CD4-positive, alpha-beta T cell treated with Interleukin-4 for 4 hours (primary cell): ENCODE measurements around the gene ITPR1.
A peak's percentile ranks its signal among the peaks of the same experiment; 100 is the strongest.
"Not testable (repeated sequence)": the region's sequence is repeated elsewhere in the genome, so short reads cannot be mapped to it uniquely, and the experiment has no call there.

Experiments
- DNase-seq: peaks from one replicate; pipeline ENCODE4 v3.0.0-alpha.2; 2020

The ITPR1 gene

GRCh38 chr3:4574426-4574965, 81.3 kb downstream of the ITPR1 start:
- no peak for DNase-seq

DNA sequence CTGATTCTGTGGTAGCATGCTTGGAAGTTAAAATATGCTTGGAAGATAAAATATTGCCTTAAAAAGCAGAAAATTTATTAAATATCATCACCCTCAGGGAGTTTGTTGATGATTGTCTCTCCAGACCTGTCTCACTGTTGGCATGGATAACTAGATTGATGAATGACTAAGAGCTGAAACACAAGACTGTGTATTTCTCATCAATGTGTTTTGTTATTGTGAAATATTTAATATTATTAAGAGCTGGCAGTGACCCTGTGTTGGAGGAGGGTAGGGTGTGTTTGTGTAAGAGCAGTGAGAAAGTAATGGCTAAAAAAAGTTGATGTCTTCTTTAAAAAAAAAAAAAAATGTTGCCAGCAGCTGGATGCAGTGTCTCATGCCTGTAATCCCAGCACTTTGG, 82.2 kb downstream of the ITPR1 start:
- DNase-seq: no peak

- no peak for DNase-seq
Measured at GRCh38 chr3:4577721-4578120, 84.6 kb downstream of the ITPR1 start.

GRCh38 chr3:4580346-4581123, 87.4 kb downstream of the ITPR1 start:
- DNase-seq: no peak

GRCh38 chr3:4581124-4581424, 87.9 kb downstream of the ITPR1 start:
- DNase-seq: no peak

GRCh38 chr3:4581498-4581897, 88.3 kb downstream of the ITPR1 start:
- no peak for DNase-seq

DNA sequence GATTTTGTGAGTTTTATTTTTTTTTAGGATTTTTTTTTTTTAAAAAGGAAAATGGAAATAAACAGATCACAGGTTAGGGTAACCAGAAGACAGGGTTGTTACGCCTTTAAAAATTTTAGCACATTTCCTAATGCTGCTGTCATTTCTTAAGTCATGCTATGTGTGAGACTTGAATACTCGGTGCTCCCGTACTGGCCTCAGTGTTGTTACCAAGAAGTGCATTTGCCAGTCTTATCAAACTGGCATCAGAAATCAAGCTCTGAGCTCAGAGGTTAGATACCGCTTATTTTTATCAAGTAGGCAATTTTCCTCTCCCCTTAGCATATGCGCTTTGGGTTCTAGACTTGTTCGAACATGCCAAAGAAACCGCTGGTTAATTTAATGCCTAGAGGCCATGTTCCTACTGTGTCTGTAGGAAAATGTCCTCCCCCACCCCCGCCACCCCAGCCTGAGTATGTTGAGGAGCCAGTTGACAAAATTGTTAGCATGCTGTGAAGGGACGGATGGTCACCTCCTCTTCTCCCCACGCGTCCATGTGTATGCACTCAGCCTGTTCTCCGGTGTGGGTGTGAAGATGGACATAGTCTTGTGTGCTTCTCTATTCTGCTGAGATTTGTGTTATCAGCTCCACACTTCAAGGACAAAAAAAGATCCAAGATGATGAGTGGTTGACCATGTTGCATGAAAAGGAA, 88.9 kb downstream of the ITPR1 start:
- no peak for DNase-seq

DNA sequence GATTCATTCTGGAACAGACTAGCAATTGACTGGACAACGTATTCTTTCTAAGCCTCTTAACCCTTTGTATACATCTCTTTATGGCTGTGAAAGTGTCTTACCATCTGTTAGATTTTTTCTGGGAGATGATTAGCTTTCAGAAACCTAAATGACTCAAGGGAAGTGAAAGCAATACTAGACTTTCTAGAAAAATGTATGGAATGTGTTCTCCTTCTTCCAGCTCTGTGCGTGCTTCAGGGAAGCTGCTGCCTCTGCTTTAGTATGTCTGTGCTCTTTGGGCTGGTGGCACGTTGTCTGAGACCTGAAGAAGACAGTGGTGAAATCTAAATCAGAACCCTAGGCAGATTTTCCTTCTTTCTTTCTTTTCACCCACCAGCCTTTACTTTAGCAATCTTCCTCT, 89.5 kb downstream of the ITPR1 start:
- DNase-seq: no peak

DNA sequence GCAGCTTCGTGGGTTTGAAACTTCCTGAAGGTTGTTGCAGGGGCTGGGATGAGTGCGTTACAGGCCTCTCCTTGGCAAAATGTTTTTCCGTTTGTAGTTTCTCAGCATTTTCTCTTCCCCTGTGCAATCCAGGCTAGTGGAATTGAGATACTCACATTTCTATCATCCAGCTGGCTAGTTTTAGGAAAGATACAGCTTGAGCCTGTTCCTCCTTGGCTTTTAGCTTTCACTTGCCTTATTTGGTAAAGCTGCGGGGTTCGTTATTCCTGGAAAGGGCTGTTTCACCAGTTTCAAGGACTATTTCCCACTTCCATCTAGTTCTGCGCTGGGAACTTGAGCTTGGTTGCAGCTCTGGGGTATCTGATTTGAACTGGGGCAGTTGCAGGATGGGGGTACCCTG, 90.3 kb downstream of the ITPR1 start:
- no peak for DNase-seq

DNA sequence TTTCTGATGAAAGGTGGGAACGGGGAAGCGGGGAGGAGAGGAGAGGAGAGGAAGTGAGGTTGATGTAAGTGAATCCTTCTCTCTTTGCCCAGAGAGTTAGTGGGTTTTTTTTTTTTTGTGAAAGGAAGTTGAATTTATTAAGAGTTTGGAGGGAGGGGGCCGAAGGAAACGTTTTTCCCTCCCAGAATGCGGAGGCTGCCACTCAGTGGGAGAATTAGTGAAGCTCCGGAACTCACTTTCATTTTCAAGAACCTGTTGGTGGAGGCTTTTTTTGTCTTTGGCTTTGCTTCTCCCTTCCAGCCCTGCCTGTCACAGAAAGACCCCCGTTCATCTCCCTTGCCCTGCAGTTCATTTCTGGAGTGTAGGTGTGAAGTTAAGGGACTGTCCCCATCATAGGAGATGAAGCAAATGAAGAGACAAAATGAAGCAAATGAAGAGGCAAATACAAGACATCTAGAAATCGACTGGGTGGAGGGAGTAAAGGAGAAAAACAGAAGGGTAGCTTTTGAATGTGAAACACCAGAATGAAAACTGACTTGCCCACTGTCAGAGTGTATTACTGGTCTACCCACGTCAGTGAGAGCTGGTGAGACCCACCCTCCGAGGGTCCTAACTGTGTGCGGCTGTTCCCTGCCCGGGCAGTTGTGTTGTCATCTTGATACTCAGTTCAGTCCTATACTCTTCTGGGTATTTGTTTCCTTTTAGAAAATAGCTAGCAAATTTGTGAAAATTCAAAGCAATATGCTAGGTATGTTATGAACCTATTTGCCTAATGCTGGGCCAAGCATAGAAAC, 91.5 kb downstream of the ITPR1 start:
- peak; percentile 21 for DNase-seq

DNA sequence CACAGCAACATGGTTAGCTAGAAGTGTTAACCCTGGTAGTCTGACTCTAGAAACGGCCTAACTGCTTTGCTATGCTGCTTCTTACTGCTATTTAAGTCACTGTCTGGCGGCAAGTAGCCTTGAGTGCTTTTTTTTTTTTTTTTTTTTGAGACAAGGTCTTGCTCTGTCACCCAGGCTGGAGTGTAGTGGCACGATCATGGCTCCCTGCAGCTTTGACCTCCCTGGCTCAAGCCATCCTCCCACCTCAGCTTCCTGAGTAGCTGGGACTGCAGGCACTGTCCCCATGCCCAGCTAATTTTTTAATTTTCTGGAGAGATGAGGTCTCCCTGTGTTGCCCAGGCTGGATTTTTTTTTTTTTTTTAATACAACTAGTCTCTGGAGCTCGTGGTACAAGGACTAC, 93.2 kb downstream of the ITPR1 start:
- DNase-seq: no peak

DNA sequence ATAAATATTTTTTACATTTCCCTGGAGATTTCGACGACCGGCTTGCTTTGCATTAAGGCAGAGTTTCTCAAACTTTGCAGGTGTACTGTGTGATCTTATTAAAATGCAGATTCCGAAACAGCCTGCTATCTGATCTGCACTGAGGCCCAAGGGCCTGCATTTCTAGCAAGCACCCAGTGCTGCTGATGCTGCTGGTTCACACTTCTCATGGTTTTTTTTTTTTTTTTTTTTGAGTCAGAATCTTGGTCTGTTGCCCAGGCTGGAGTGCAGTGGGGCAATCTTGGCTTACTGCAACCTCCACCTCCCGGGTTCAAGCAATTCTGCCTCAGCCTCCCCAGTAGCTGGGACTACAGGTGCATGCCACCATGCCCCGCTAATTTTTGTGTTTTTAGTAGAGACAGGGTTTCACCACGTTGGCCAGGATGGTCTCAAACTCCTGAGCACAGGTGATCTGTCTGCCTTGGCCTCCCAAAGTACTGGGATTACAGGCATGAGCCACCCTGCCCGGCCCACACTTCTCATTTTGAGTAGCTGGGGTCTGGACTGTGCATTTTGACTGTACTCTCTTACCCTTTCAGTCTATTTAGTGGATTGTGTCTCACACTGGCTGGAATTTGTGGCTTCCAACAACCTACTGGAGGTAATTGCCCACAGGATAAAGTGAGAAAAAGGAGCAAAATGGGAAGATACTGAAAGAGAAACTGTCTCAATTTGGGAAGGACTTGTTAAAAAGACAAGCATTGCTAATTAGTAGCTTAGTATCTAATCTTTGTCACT, 94.1 kb downstream of the ITPR1 start:
- no peak for DNase-seq

GRCh38 chr3:4587838-4588105, 94.6 kb downstream of the ITPR1 start:
- DNase-seq: no peak

DNA sequence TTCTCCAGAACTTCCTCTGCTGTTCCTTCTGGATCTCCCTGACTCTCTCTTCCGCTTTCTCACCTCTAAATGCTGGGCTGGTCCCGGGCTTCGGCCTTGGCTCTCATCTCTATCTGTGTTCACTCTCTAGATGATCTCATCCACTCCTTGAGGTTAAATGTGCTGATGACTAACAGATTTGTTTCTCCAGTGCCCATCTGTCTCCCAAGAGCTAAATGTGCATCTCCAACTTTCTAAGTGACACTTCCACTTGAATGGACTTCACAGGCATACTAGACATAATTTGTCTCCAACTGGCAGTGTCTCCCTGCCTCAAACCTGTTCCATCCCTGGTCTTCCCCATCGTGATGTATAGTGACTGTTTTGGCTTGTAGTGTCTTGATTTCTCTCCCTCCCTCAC, 95.3 kb downstream of the ITPR1 start:
- DNase-seq: no peak

- no peak for DNase-seq
Measured at GRCh38 chr3:4589475-4590097, 96.4 kb downstream of the ITPR1 start.

DNA sequence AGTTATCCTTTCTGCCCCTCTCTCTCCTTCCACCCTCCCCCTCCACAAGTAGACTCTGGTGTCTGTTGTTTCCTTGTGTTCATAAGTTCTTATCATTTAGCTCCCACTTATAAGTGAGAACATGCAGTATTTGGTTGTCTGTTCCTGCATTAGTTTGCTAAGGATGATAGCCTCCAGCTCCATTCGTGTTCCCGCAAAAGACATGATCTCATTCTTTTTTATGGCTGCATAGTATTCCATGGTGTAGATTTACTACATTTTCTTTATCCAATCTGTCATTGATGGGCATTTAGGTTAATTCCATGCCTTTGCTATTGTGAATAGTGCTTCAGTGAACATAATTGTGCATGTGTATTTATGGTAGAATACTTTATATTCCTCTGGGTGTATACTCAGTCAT, 97.7 kb downstream of the ITPR1 start:
- DNase-seq: not testable (repeated sequence)

- DNase-seq: no peak
Measured at GRCh38 chr3:4591669-4592068, 98.5 kb downstream of the ITPR1 start.

DNA sequence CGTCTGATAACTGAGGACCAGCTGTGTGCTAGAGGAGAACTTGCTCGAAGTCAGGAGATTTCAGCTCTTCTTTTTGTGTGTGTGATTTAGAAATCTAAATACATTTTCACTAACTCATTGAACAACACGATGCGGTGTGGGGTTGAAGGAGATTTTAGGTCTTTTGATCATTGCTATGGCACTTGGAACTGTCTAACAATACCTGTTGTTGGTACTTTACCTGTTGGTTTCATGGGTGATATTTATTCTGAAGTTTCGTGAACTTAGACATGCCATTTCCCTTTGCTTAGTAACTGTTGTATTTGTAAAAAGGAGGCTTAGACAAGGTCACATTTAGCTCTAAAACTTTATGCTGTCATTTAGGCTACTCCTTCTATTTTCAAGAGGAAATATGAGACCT, 99.9 kb downstream of the ITPR1 start:
- no peak for DNase-seq

- no peak for DNase-seq
Measured at GRCh38 chr3:4595710-4596113, 102.6 kb downstream of the ITPR1 start.

DNA sequence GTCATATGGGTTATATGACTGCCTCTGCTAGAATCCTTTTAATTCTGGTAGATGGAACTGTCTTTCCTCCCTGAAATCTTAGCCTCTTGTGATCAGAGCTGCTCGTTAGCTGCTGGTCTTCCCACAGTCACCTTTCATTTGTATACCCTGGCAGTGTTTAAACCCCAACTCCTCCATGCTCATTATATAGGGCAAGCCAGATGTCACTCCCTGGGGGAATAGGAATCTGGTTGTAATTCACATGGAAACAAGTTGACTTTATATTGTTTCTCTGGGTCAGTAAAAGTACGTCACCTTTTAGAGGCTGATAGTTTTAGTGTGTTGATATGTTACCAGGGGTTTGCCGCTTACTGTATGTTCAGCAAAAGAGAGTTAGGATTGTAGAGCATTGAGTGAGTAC, 103.5 kb downstream of the ITPR1 start:
- no peak for DNase-seq

- DNase-seq: no peak
Measured at GRCh38 chr3:4597208-4597985, 104.2 kb downstream of the ITPR1 start.

DNA sequence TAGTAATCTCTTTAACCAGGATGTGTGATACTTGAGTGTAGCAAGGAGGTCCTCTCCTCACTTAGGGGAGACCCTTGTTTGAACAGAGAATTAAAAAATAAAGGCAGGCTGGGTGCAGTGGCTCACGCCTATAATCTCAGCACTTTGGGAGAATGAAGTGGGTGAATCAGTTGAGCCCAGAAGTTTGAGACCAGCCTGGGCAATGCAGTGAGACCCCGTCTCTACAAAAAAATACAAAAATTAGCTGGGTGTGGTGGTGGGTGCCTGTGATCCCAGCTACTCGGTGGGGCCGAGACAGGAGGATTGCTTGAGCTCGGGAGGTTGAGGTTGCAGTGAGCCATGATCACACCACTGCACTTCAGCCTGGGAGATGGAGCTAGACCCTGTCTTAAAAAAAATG, 105.1 kb downstream of the ITPR1 start:
- not testable (repeated sequence) for DNase-seq
